ENCODE data around the gene YIPF2.
"Not testable (repeated sequence)": the region's sequence is repeated elsewhere in the genome, so short reads cannot be mapped to it uniquely, and the experiment has no call there.

The YIPF2 gene

GRCh38 chr19:10928563-10929401 lies at the start of gene YIPF2, which contains the start of gene TIMM29:
Gene YIPF2, minus strand, starts transcription at chr19:10928639. Its CDS starts 229 bp downstream, at chr19:10928410.
Gene TIMM29, plus strand, starts transcription at chr19:10928811. Its CDS starts 12 bp downstream, at chr19:10928823.
- DNase-seq: peak; percentile 96

GRCh38 chr19:10977742-10978092 lies 49.3 kb upstream of the YIPF2 start:
- no peak for DNase-seq

- DNase-seq: no peak
Measured at GRCh38 chr19:10976131-10976892, 47.9 kb upstream of the YIPF2 start.

GRCh38 chr19:10975374-10976130 lies 47.1 kb upstream of the YIPF2 start:
- no peak for DNase-seq

GRCh38 chr19:10971107-10971726 lies 42.8 kb upstream of the YIPF2 start:
- DNase-seq: no peak

GRCh38 chr19:10968527-10969135 lies 40.2 kb upstream of the YIPF2 start:
- no peak for DNase-seq

GRCh38 chr19:10966809-10967208 lies 38.4 kb upstream of the YIPF2 start:
- no peak for DNase-seq

GRCh38 chr19:10965398-10965797 lies 37.0 kb upstream of the YIPF2 start:
- DNase-seq: no peak

- no peak for DNase-seq
Measured at GRCh38 chr19:10964903-10965302, 36.5 kb upstream of the YIPF2 start.

- no peak for DNase-seq
Measured at GRCh38 chr19:10963865-10964264, 35.4 kb upstream of the YIPF2 start.

- no peak for DNase-seq
Measured at GRCh38 chr19:10962863-10963262, 34.4 kb upstream of the YIPF2 start.

GRCh38 chr19:10961073-10961860 lies 32.8 kb upstream of the YIPF2 start:
- DNase-seq: peak; percentile 72

GRCh38 chr19:10960314-10961072 lies 32.1 kb upstream of the YIPF2 start, which contains the start of gene SMARCA4:
Gene SMARCA4, plus strand, starts transcription at chr19:10961030. Its CDS starts 23,122 bp downstream, at chr19:10984152.
- DNase-seq: peak; percentile 99

GRCh38 chr19:10959277-10959968 lies 31.0 kb upstream of the YIPF2 start:
- DNase-seq: not testable (repeated sequence)

- no peak for DNase-seq
Measured at GRCh38 chr19:10952809-10953208, 24.4 kb upstream of the YIPF2 start.

GRCh38 chr19:10946958-10947657 lies 18.7 kb upstream of the YIPF2 start:
- no peak for DNase-seq

- DNase-seq: no peak
Measured at GRCh38 chr19:10945264-10945663, 16.8 kb upstream of the YIPF2 start.

GRCh38 chr19:10943412-10943811 lies 15.0 kb upstream of the YIPF2 start:
- not testable (repeated sequence) for DNase-seq

GRCh38 chr19:10941649-10942048 lies 13.2 kb upstream of the YIPF2 start:
- not testable (repeated sequence) for DNase-seq

Data from activated CD8-positive, alpha-beta memory T cell treated with anti-CD3 and anti-CD28 coated beads, Interleukin-2, amount 50 U/mL, for 48 hours (primary cell).